ENCODE data around the gene OCA2. TPM values are rescaled to one million over a fixed set of nuclear protein-coding genes. Genes with fewer than 3 reads are reported as not detected.

The OCA2 gene
- total RNA-seq, 1 donor from 2014 or later = 0.79 TPM

DNA sequence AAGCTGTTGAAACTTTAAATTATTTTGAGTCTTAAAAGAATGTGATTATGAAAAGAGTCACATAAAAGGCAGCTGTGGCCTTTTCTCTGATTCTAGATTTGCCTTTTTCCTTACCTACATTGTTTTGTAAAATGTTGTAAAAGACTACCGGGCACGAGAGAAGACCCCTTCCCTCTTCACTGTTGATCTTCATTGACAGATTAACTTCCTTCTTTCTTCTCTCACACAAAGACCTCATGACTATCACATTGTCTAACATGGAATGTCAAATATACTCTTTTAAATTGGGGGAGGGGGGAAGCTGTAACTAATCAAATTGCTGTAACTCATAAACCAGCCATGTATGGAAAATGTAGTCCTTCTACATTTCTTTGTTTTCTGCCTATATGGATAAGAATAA, 68.3 kb downstream of the OCA2 start:
- Mint-ChIP-seq H3K27ac (no peak overlapping the region), H3K27me3 (no peaks in the 10 kb centered on the region), H3K9me3 (ENCODE audit: low read depth) (no peaks in the 10 kb centered on the region), H3K4me3 (ENCODE audit: low read depth) (no peak overlapping the region), H3K4me1 (ENCODE audit: low read depth) (peaks cover 8% of the 10 kb centered on the region), H3K36me3 (ENCODE audit: insufficient read depth) (no peaks in the 10 kb centered on the region)
- TF ChIP-seq, protein P1, sequence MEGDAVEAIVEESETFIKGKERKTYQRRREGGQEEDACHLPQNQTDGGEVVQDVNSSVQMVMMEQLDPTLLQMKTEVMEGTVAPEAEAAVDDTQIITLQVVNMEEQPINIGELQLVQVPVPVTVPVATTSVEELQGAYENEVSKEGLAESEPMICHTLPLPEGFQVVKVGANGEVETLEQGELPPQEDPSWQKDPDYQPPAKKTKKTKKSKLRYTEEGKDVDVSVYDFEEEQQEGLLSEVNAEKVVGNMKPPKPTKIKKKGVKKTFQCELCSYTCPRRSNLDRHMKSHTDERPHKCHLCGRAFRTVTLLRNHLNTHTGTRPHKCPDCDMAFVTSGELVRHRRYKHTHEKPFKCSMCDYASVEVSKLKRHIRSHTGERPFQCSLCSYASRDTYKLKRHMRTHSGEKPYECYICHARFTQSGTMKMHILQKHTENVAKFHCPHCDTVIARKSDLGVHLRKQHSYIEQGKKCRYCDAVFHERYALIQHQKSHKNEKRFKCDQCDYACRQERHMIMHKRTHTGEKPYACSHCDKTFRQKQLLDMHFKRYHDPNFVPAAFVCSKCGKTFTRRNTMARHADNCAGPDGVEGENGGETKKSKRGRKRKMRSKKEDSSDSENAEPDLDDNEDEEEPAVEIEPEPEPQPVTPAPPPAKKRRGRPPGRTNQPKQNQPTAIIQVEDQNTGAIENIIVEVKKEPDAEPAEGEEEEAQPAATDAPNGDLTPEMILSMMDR (IDR thresholded peaks at IDR 0.05; ENCODE audit: unreplicated experiment) = no peak
- DNase-seq (ENCODE audit: low spot score, unreplicated experiment) = no peak

GRCh38 chr15:28027714-28028076, 71.4 kb downstream of the OCA2 start:
- Mint-ChIP-seq H3K27ac (no peak overlapping the region), H3K4me3 (ENCODE audit: low read depth) (no peak overlapping the region), H3K4me1 (ENCODE audit: low read depth) (peaks cover 8% of the 10 kb centered on the region), H3K36me3 (ENCODE audit: insufficient read depth) (no peaks in the 10 kb centered on the region), H3K9me3 (ENCODE audit: low read depth) (no peaks in the 10 kb centered on the region), H3K27me3 (peaks cover 3% of the 10 kb centered on the region)
- TF ChIP-seq, protein P1 (IDR thresholded peaks at IDR 0.05; ENCODE audit: unreplicated experiment) = no peak
- DNase-seq (ENCODE audit: low spot score, unreplicated experiment) = no peak

- DNase-seq (ENCODE audit: low spot score, unreplicated experiment) = no peak
- no peak overlapping the region for H3K4me3 Mint-ChIP-seq (ENCODE audit: low read depth)
- H3K27ac Mint-ChIP-seq = peak overlapping the region; percentile 41
- TF ChIP-seq, protein P1 (IDR thresholded peaks at IDR 0.05; ENCODE audit: unreplicated experiment) = no peak
- peaks cover 3% of the 10 kb centered on the region for H3K27me3 Mint-ChIP-seq
- peaks cover 8% of the 10 kb centered on the region for H3K4me1 Mint-ChIP-seq (ENCODE audit: low read depth)
- no peaks in the 10 kb centered on the region for H3K36me3 Mint-ChIP-seq (ENCODE audit: insufficient read depth)
- no peaks in the 10 kb centered on the region for H3K9me3 Mint-ChIP-seq (ENCODE audit: low read depth)
These were observed 72.1 kb downstream of the OCA2 start for GRCh38 chr15:28026764-28027713.

- TF ChIP-seq, protein P1 (IDR thresholded peaks at IDR 0.05; ENCODE audit: unreplicated experiment) = no peak
- Mint-ChIP-seq H3K9me3 (ENCODE audit: low read depth) (no peaks in the 10 kb centered on the region), H3K36me3 (ENCODE audit: insufficient read depth) (no peaks in the 10 kb centered on the region)
These were observed 72.9 kb downstream of the OCA2 start for GRCh38 chr15:28026221-28026620.

GRCh38 chr15:28025413-28025812, 73.7 kb downstream of the OCA2 start:
- peaks cover 3% of the 10 kb centered on the region for H3K27me3 Mint-ChIP-seq
- no peaks in the 10 kb centered on the region for H3K36me3 Mint-ChIP-seq (ENCODE audit: insufficient read depth)
- peaks cover 2% of the 10 kb centered on the region for H3K4me1 Mint-ChIP-seq (ENCODE audit: low read depth)
- no peak overlapping the region for H3K27ac Mint-ChIP-seq
- TF ChIP-seq, protein P1 (IDR thresholded peaks at IDR 0.05; ENCODE audit: unreplicated experiment) = no peak
- no peaks in the 10 kb centered on the region for H3K9me3 Mint-ChIP-seq (ENCODE audit: low read depth)
- no peak overlapping the region for H3K4me3 Mint-ChIP-seq (ENCODE audit: low read depth)
- no peak for DNase-seq (ENCODE audit: low spot score, unreplicated experiment)

More at GRCh38 chr15:28026221-28026620, 72.9 kb downstream of the OCA2 start:
- peaks cover 8% of the 10 kb centered on the region for H3K4me1 Mint-ChIP-seq (ENCODE audit: low read depth)
- no peak overlapping the region for H3K27ac Mint-ChIP-seq
- no peak for DNase-seq (ENCODE audit: low spot score, unreplicated experiment)
- H3K4me3 Mint-ChIP-seq (ENCODE audit: low read depth) = no peak overlapping the region
- peaks cover 3% of the 10 kb centered on the region for H3K27me3 Mint-ChIP-seq
